Measurements from ENCODE around the gene AMER2.

- TF ChIP-seq CTCF (optimal IDR thresholded peaks at IDR 0.05 in 1 of 3, IDR thresholded peaks at IDR 0.05 in 1 of 3, conservative IDR thresholded peaks at IDR 0.05 in 1 of 3; ENCODE audit: extremely low read depth in 1 of 3, insufficient read depth in 2 of 3, low read length in 3 of 3) (no peak), EZH2 (IDR thresholded peaks at IDR 0.05; ENCODE audit: low read length) (no peak)
Observed at GRCh38 chr13:25187596-25187995, 15.5 kb upstream of the AMER2 start.

Measured in keratinocyte (primary cell).